Cardiac muscle cell (in vitro differentiated cells and primary cell): Measurements from ENCODE around the gene BAHCC1. TPM values are rescaled to one million over a fixed set of nuclear protein-coding genes. Genes with fewer than 3 reads are reported as not detected.

ENCODE experiments used
- DNase-seq, 2 donors: peaks; one replicate each; pipeline versions ENCODE4 v3.0.0 to v3.0.0-alpha.2; 2010 to 2017; ENCODE audit warnings: low read depth in 1 of 2, low spot score in 1 of 2
- H3K27ac ChIP-seq: fragments of 200-600 bp; sonication (generic); 2 replicates; pipeline ENCODE4 v1.5.1; 2016
- H3K27me3 ChIP-seq: fragments of 200-600 bp; sonication (generic); 2 replicates; pipeline ENCODE4 v1.6.0; 2016; ENCODE audit warnings: control low read depth
- H3K36me3 ChIP-seq: fragments of 200-600 bp; sonication (generic); 2 replicates; pipeline ENCODE4 v1.5.1; 2016; ENCODE audit warnings: control low read depth
- H3K4me1 ChIP-seq: fragments of 200-600 bp; sonication (generic); 2 replicates; pipeline ENCODE4 v1.8.1; 2017; ENCODE audit warnings: low read depth, mild to moderate bottlenecking, mixed run types
- H3K4me3 ChIP-seq: fragments of 200-600 bp; sonication (generic); 2 replicates; pipeline ENCODE4 v1.5.1; 2016; ENCODE audit warnings: mild to moderate bottlenecking
- H3K9me3 ChIP-seq: fragments of 200-600 bp; sonication (generic); 2 replicates; pipeline ENCODE4 v1.5.1; 2017; ENCODE audit warnings: low read depth, mild to moderate bottlenecking, control low read depth
- CTCF ChIP-seq: IDR thresholded peaks from 2 replicates; pipeline ENCODE4 v1.5.1; 2012; ENCODE audit warnings: low read depth, mild to moderate bottlenecking, low read length
- polyA plus RNA-seq: library from polyadenylated mRNA; unstranded; fragments of >200 nt; fragmentation: Nextera tagmentation; extraction: Ambion mirVana; gene quantifications from 2 replicates; pipeline ENCODE4 v1.2.1, GENCODE V29; 2016
- total RNA-seq: library from RNA; depleted of rRNA; stranded (reverse); fragments of >200 nt; gene quantifications from 2 replicates; pipeline ENCODE4 v1.2.3, GENCODE V29; 2016

BAHCC1 gene
- total and polyA plus RNA-seq, 2 experiments from 2014 or later = 20.3 to 47.3 TPM

GRCh38 chr17:81366648-81367047 lies 28.6 kb upstream of the BAHCC1 start:
- Histone ChIP-seq H3K27me3 (no peaks in the 10 kb centered on the region), H3K4me3 (no peak overlapping the region), H3K36me3 (no peaks in the 10 kb centered on the region), H3K27ac (no peak overlapping the region), H3K4me1 (peaks cover 4% of the 10 kb centered on the region), H3K9me3 (no peaks in the 10 kb centered on the region)
- TF ChIP-seq CTCF = no peak
- DNase-seq = no peak

- Histone ChIP-seq H3K36me3 (no peaks in the 10 kb centered on the region), H3K4me1 (peaks cover 4% of the 10 kb centered on the region), H3K27me3 (no peaks in the 10 kb centered on the region), H3K4me3 (no peak overlapping the region), H3K27ac (no peak overlapping the region), H3K9me3 (no peaks in the 10 kb centered on the region)
- TF ChIP-seq CTCF = no peak
- DNase-seq = no peak
These were observed 28.1 kb upstream of the BAHCC1 start for GRCh38 chr17:81367171-81367570.

DNA sequence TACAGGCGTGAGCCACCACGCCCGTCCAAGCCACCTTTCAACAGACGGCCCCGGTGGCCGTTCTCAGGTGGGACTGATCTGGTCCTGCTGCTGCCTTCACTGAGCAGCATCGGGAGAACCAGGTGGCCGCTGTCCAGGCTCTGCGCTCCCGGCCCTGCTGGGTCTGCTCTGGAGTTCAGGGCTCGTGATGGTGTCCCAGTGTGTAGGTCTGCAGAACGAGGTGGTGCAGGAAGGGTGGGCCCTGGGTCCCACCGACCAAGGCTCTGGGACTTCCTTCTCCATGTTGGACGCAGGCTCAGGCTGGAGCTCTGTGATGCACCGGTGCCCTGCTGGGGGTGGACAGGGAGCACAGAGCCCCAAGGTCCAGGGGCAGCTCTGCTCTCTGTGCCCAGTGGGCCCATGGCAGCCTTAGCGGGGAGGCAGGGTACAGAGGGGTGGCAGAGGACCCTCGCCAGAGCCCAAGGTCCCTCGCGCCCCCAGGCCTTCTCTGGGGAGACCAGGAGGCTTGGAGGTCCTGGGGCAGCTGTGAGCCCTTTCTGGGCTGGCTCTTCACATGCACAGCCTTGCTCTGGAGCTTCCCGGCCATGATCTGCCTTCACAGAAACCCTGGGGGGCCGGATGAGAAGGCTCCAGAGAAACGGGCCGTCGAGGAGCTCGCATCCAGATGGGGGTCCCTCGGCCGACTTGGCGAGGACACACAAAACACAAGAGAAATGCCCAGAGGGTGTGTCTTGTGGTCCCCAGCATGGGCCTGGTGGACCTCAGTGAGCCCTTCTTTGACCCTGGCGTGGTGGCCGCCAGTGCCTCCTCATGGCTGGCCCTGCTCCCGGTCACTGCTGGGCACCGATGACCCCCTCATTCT lies 26.9 kb upstream of the BAHCC1 start:
- H3K36me3 ChIP-seq = no peaks in the 10 kb centered on the region
- H3K27ac ChIP-seq = no peak overlapping the region
- H3K9me3 ChIP-seq = no peaks in the 10 kb centered on the region
- TF ChIP-seq CTCF = no peak
- no peak overlapping the region for H3K4me3 ChIP-seq
- peaks cover 4% of the 10 kb centered on the region for H3K4me1 ChIP-seq
- no peak for DNase-seq
- no peaks in the 10 kb centered on the region for H3K27me3 ChIP-seq

DNA sequence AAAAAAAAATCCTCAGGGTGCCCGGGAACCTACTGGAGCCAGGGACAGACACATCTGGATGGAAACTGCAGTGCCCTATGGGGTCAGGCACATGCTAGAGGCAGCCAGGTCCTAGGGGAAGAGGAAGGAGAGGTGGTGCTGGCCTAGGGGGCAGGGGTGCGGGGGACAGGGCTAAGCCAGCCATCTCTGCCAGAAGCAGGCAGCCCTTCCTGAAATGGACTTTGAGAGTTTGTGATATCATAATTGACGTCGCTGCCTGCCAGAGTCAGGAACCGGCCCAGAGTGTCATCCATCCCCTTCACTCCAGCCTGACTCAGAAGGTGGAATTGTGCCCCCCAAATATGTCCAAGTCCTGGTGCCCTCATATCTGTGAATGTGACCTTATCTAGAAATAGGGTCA lies 25.0 kb upstream of the BAHCC1 start:
- H3K9me3 ChIP-seq = no peaks in the 10 kb centered on the region
- DNase-seq = no peak
- peaks cover 5% of the 10 kb centered on the region for H3K4me1 ChIP-seq
- no peak overlapping the region for H3K4me3 ChIP-seq
- no peaks in the 10 kb centered on the region for H3K36me3 ChIP-seq
- no peak overlapping the region for H3K27ac ChIP-seq
- no peak for TF ChIP-seq CTCF
- no peaks in the 10 kb centered on the region for H3K27me3 ChIP-seq

GRCh38 chr17:81371910-81372760 lies 23.1 kb upstream of the BAHCC1 start:
- DNase-seq = peak; percentile 62 to 71
- H3K4me1 ChIP-seq = peaks cover 3% of the 10 kb centered on the region
- no peak overlapping the region for H3K27ac ChIP-seq
- H3K9me3 ChIP-seq = no peaks in the 10 kb centered on the region
- H3K27me3 ChIP-seq = no peaks in the 10 kb centered on the region
- H3K36me3 ChIP-seq = no peaks in the 10 kb centered on the region
- H3K4me3 ChIP-seq = no peak overlapping the region
- TF ChIP-seq CTCF = peak; percentile 49
